Measurements from ENCODE around the gene SH3BGRL.

DNA sequence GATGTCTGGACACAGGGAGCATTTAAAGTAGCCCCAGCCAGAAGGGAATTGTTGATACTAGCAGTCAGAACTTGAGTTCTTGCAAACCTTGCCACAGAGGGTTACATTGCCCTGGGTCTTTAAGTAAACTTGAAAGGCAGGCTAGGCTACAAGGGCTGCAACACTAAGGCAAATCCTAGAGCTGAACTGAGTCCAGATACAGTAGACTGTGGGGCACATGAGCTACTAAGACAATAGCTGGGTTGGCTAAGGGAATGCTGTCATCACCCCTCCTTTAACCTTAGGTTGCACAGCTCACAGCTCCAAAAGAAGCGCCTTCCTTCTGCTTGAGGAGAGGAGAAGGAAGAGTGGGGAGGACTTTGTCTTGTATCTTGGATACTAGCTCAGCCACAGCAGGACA is 35.6 kb downstream of the SH3BGRL start:
- TF ChIP-seq, protein P1, sequence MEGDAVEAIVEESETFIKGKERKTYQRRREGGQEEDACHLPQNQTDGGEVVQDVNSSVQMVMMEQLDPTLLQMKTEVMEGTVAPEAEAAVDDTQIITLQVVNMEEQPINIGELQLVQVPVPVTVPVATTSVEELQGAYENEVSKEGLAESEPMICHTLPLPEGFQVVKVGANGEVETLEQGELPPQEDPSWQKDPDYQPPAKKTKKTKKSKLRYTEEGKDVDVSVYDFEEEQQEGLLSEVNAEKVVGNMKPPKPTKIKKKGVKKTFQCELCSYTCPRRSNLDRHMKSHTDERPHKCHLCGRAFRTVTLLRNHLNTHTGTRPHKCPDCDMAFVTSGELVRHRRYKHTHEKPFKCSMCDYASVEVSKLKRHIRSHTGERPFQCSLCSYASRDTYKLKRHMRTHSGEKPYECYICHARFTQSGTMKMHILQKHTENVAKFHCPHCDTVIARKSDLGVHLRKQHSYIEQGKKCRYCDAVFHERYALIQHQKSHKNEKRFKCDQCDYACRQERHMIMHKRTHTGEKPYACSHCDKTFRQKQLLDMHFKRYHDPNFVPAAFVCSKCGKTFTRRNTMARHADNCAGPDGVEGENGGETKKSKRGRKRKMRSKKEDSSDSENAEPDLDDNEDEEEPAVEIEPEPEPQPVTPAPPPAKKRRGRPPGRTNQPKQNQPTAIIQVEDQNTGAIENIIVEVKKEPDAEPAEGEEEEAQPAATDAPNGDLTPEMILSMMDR (IDR thresholded peaks at IDR 0.05) = no peak
- no peak for TF ChIP-seq POLR2A (IDR thresholded peaks at IDR 0.05)

Measured in adrenal gland (tissue), 5 donors.